DMS53 treated with DMSO at 0.1 percent for 48 hours (cell line): ENCODE measurements around the gene CDKN2A.
A peak's percentile ranks its signal among the peaks of the same experiment; 100 is the strongest.
"Not testable (repeated sequence)": the region's sequence is repeated elsewhere in the genome, so short reads cannot be mapped to it uniquely, and the experiment has no call there.

Experiments
- DNase-seq: peaks from one replicate; lab custom pipeline; 2025; ENCODE audit not compliant: unreplicated experiment; lab: John Stamatoyannopoulos, UW

The CDKN2A gene

DNA sequence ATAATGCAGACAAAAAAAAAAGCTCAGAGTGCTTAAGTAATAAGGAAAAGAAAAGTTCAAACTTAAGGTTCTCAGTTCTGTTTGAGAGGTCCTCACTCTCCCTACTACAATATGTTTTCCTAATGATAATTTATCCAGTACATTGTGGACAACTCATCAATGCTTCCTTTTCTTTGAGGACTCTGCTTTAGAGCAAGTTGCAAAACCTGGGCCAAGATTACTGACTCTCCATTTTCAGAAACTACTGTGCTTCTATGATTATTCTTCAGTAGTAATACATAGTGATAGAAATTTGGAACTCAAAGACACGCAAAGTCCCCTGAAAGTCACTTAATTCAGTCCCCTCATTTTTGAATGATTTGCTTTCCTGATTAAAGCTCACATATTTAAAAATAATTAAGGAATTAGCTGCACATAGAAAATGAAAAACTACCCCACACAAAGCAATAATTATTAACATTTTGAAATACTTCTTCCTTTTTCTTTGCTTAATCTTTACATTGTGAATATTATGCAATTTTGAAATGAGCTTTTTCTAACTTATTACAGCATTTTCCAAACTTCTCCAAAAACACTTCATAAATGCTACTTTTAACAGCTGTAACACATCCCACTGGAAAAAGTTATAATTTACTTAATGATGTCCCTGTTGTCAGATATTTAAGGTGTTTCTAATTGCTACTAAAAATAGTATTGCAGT is 11.2 kb downstream of the CDKN2A start:
- no peak for DNase-seq

DNA sequence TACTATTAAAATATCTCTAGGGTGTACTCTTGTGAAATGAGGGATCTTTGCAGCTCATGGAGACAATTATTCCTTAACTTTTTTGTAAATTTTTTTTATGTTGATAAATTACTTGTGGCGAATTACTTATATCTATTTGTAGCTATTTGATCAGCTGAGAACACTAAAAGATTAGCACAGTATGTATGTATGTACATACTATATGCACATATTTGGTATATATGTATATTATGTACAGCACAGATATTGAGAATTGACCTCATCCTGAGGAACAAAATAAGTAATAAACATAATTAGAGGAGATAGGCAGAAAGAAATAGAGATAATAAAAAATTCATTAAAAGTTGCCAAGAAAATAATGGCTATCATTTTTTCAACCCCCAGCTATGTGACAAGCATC is 11.8 kb downstream of the CDKN2A start:
- DNase-seq, result no peak

DNA sequence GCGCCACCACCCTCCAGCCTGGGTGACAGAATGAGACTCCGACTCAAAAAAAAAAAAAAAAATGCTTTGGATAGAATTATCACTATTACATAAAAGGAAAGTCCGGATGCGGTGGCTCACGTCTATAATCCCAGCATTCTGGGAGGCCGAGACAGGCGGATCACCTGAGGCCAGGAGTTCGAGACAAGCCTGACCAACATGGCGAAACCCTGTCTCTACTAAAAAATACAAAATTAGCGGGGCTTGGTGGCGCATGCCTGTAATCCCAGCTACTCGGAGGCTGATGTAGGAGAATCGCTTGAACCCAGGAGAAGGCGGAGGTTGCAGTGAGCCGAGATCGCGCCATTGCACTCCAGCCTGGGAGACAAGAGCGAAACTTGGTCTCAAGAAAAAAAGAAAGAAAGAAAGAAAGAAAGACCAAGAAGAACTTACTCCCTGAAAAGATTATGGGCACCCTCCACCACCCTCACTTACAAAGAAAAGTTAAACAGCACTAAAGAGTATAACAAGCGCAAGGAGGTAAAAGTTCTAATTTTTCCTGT is 17.8 kb downstream of the CDKN2A start:
- no peak for DNase-seq

DNA sequence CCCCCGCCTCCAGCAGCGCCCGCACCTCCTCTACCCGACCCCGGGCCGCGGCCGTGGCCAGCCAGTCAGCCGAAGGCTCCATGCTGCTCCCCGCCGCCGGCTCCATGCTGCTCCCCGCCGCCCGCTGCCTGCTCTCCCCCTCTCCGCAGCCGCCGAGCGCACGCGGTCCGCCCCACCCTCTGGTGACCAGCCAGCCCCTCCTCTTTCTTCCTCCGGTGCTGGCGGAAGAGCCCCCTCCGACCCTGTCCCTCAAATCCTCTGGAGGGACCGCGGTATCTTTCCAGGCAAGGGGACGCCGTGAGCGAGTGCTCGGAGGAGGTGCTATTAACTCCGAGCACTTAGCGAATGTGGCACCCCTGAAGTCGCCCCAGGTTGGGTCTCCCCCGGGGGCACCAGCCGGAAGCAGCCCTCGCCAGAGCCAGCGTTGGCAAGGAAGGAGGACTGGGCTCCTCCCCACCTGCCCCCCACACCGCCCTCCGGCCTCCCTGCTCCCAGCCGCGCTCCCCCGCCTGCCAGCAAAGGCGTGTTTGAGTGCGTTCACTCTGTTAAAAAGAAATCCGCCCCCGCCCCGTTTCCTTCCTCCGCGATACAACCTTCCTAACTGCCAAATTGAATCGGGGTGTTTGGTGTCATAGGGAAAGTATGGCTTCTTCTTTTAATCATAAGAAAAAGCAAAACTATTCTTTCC is 19.3 kb downstream of the CDKN2A start:
- DNase-seq, result peak; percentile 44

GRCh38 chr9:21974343-21974721 is 19.9 kb downstream of the CDKN2A start:
- DNase-seq, result no peak

GRCh38 chr9:21972361-21972760 is 21.8 kb downstream of the CDKN2A start:
- DNase-seq, result no peak

- DNase-seq, result no peak
Observed at GRCh38 chr9:21970800-21971640, 23.2 kb downstream of the CDKN2A start.

- DNase-seq, result no peak
Observed at GRCh38 chr9:21969951-21970799, 24.0 kb downstream of the CDKN2A start.

DNA sequence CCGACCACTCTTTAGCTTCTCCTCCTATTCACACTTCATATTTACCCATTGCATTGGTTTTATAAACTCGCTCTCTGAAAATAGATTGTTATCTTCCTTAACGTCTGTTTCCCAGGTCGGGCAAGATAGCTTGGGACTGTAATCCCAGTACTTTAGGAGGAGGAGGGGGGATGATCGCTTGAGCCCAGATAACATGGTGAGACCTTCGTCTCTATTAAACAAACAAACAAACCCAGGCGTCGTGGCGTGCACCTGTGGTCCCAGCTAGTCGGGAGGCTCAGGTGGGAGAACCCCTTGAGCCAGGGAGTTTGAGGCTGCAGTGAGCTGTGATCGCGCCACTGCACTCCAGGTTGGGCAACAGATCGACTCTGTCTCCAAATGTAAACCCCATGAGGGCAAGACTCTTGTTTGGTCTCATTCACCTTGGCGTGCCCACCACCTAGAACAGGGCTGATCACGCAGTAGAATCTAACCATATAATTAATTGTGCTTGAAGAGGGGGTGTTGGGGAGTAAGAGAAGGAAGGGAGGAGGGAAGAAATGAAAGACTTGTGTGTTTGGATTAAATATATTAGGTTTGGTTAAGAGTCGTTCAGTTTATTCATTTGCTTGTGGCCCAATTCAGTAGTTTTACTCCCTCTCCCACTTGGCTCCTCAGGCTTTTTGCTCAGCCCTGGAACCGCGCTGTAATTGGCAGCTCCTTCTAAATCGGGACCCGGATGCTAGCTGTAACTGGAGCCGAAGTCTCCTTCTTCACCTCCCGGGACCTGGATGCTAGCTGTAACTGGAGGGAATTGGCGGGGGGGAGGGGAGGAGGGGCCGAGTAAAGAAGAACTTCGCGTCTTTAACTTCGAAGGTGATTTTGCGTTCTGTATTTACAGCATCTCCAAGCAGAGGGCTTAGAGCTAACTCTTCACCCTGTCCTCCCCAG is 24.9 kb downstream of the CDKN2A start:
- no peak for DNase-seq

DNA sequence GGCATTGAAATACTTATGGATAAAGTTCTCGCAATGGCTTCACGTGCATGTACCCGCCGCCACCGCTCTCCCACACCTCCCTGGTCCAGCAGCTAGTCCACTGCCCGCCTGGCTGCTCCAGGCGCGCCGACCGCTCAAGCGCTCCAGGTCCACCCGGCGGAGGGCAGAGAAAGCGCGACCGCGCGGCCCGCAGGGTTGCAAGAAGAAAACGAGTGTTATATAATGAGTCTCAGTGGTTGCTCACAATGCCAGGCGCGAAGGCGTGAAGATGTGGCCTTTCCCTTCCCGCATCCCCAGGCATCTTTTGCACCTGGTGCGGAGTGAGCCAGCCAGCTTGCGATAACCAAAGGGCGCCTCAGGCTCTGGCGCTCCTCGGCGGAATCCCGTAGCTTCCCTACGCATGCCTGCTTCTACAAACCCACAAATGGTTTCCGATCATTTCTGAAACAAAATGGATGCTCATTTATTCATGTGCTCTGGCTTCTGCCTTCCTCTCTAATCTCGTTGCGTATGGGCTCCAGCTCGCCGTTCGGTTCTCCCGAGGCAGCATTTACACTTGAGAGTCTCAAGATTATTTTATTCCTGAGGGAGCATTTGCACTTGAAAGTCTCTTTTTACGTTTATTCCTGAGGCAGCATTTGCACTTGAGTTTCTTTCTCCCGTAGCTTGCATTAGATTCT is 25.7 kb downstream of the CDKN2A start:
- no peak for DNase-seq

DNA sequence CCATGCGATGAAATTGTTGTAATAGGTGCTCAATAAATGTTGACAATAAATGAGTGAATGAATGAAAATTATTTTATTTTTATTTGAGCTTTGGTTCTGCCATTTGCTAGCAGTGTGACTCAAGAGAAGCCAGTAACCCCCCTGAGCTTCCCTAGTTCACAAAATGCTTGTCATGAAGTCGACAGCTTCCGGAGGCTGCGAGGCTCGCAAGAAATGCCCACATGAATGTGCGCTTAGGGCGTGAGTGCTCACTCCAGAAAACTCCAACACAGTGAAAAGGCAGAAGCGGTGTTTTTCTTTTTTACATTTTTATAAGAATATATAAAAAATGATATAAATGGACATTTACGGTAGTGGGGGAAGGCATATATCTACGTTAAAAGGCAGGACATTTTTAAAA is 26.5 kb downstream of the CDKN2A start:
- no peak for DNase-seq

GRCh38 chr9:21967169-21967568 is 27.0 kb downstream of the CDKN2A start:
- no peak for DNase-seq

DNA sequence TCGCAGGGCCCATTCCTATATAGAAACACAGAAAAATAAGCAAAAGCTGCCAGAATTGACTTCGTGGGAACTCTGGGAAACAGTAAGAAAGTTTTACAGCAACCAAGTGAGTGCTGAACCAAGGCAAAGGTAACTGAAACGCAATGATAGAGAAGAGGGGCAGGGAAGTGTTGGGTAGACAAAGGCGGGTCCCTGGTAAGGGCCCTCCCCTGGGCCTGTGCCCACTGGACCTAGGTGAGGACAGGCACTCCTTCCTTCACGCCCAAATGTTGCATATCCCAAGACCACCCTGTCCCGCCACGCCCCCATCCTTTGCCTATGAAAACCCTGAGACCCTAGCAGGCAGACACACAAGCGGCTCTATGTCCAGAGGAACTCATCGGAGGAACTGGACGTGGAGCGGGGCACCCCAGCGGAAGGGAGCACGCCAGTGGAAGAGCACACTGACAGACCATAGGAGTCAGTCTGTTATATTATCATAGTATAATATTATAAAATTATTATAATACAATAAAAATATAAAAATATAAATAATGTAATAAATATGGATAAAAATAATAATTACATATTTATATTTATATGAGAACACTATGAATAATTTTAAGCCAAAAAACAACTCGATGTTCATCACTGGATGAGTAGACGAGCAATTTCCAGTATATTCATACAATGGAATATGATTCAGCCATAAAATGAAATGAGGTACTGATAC is 27.9 kb downstream of the CDKN2A start:
- no peak for DNase-seq

- DNase-seq, result peak; percentile 50
Observed at GRCh38 chr9:21965401-21965951, 28.7 kb downstream of the CDKN2A start.

DNA sequence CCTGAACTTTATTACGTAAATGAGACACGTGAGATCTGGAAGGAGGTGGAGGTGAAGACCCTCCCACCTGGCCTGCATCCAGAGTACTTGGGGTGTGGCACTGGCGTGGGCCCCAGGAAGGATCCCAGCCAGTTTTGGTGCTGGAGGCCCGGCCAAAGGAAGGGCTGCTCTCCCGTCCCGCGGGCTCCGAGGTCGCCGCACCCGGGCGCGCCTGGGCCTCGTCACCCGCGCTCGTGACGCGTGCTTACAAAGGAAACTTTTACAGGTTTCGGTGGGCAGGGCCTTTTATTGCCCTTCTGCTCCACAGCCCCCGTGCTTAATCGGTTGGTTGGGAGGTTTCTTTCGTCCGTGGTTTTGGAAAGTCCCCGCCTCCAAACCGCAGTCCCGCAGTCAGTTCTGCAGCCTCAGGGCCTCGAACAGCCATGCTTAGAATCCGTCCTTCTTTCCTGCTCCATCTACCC is 29.2 kb downstream of the CDKN2A start:
- peak; percentile 16 for DNase-seq

- DNase-seq, result no peak
Observed at GRCh38 chr9:21961569-21961968, 32.6 kb downstream of the CDKN2A start.

DNA sequence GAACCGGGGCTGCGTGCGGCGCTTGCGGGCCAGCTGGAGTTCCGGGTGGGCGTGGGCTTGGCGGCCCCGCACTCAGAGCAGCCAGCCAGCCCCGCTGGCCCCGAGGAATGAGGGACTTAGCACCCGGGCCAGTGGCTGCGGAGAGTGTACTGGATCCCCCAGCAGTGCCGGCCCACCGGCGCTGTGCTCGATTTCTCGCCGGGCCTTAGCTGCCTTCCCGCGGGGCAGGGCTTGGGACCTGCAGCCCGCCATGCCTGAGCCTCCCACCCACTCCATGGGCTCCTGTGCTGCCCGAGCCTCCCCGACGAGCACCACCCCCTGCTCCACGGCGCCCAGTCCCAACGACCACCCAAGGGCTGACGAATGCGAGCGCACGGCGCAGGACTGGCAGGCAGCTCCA is 34.9 kb downstream of the CDKN2A start:
- not testable (repeated sequence) for DNase-seq

GRCh38 chr9:21958833-21959232 is 35.4 kb downstream of the CDKN2A start:
- no peak for DNase-seq
